WTC11 (cell line): ENCODE measurements around the gene ELAVL1. TPM values are rescaled to one million over a fixed set of nuclear protein-coding genes. Genes with fewer than 3 reads are reported as not detected.

Experiments used
- ATAC-seq: fragments of 200-7000 bp; cut with Tn5 transposase; 2 replicates; pipeline ENCODE4 v1.10.0; 2021; ENCODE audit warnings: mild to moderate bottlenecking, moderate library complexity
- CTCF ChIA-PET: fragments of 300-600 bp; sonication (Branson Sonifier 250); formaldehyde crosslinking; loops from one replicate; lab custom pipeline; 2021; ENCODE audit warnings: antibody characterized with exemption; lab: Charles Lee
- POLR2A ChIA-PET: fragments of 350-600 bp; sonication (Branson Sonifier 250); formaldehyde crosslinking; loops from one replicate; lab custom pipeline; 2021; ENCODE audit warnings: antibody characterized with exemption; lab: Charles Lee
- DNase-seq: peaks from one replicate; pipeline ENCODE4 v3.0.0; 2021; ENCODE audit warnings: low spot score
- H3K27ac Mint-ChIP-seq: 2 replicates; pipeline ENCODE4 v1.8.0; 2021; ENCODE audit warnings: mixed read lengths
- H3K27me3 Mint-ChIP-seq: 2 replicates; pipeline ENCODE4 v1.8.0; 2021; ENCODE audit warnings: low read depth, mild to moderate bottlenecking, moderate library complexity, mixed read lengths
- H3K36me3 Mint-ChIP-seq: 2 replicates; pipeline ENCODE4 v1.8.0; 2021; ENCODE audit warnings: mixed read lengths
- H3K4me1 Mint-ChIP-seq: 2 replicates; pipeline ENCODE4 v1.8.0; 2022; ENCODE audit warnings: mixed read lengths
- H3K4me3 Mint-ChIP-seq: 2 replicates; pipeline ENCODE4 v1.8.0; 2021; ENCODE audit warnings: mild to moderate bottlenecking, moderate library complexity, mixed read lengths
- H3K9me3 Mint-ChIP-seq: 2 replicates; pipeline ENCODE4 v1.8.0; 2021; ENCODE audit warnings: mixed read lengths
- ARID4B ChIP-seq: sonication (generic); formaldehyde crosslinking; IDR thresholded peaks from 2 replicates; pipeline ENCODE4 v1.8.0; 2023; ENCODE audit warnings: missing genetic modification reagents, mild to moderate bottlenecking, borderline replicate concordance
- CBFB ChIP-seq: sonication (generic); formaldehyde crosslinking; IDR thresholded peaks from 2 replicates; pipeline ENCODE4 v1.8.1; 2022; ENCODE audit warnings: mild to moderate bottlenecking, low read depth, missing genetic modification reagents
- CREM ChIP-seq: sonication (generic); formaldehyde crosslinking; IDR thresholded peaks from 2 replicates; pipeline ENCODE4 v1.8.1; 2022; ENCODE audit warnings: mild to moderate bottlenecking, missing genetic modification reagents, moderate library complexity
- E2F1 ChIP-seq: sonication (generic); formaldehyde crosslinking; IDR thresholded peaks from 2 replicates; pipeline ENCODE4 v1.8.0; 2022; ENCODE audit warnings: mild to moderate bottlenecking, missing genetic modification reagents
- EMX1 ChIP-seq: fragments of 250-450 bp; sonication (Bioruptor Pico); IDR thresholded peaks from 2 replicates; pipeline ENCODE4 v1.8.0; 2021; ENCODE audit warnings: mild to moderate bottlenecking
- ERG ChIP-seq: fragments of 250-450 bp; sonication (Bioruptor Pico); IDR thresholded peaks from 2 replicates; pipeline ENCODE4 v1.8.0; 2021; ENCODE audit warnings: mild to moderate bottlenecking
- ESRRA ChIP-seq: sonication (generic); formaldehyde crosslinking; IDR thresholded peaks from 2 replicates; pipeline ENCODE4 v1.8.1; 2022; ENCODE audit warnings: mild to moderate bottlenecking, missing genetic modification reagents, borderline replicate concordance
- ETV6 ChIP-seq: sonication (generic); formaldehyde crosslinking; IDR thresholded peaks from 2 replicates; pipeline ENCODE4 v1.8.1; 2022; ENCODE audit warnings: mild to moderate bottlenecking, missing genetic modification reagents
- FOXJ3 ChIP-seq: sonication (generic); formaldehyde crosslinking; IDR thresholded peaks from 2 replicates; pipeline ENCODE4 v1.9.0; 2021; ENCODE audit warnings: missing genetic modification reagents, mild to moderate bottlenecking, borderline replicate concordance
- FOXP4 ChIP-seq: sonication (generic); formaldehyde crosslinking; IDR thresholded peaks from 2 replicates; pipeline ENCODE4 v1.8.0; 2022; ENCODE audit warnings: mild to moderate bottlenecking, missing genetic modification reagents
- GRHL2 ChIP-seq: fragments of 250-450 bp; sonication (Bioruptor Pico); IDR thresholded peaks from 2 replicates; pipeline ENCODE4 v1.8.0; 2022; ENCODE audit warnings: mild to moderate bottlenecking, moderate library complexity; ENCODE audit not compliant: insufficient replicate concordance, severe bottlenecking
- JAZF1 ChIP-seq: fragments of 250-450 bp; sonication (Bioruptor Pico); IDR thresholded peaks from 2 replicates; pipeline ENCODE4 v1.9.0; 2021; ENCODE audit warnings: moderate library complexity, mild to moderate bottlenecking, inconsistent platforms
- JUN ChIP-seq: sonication (generic); formaldehyde crosslinking; IDR thresholded peaks from 2 replicates; pipeline ENCODE4 v1.8.0; 2023; ENCODE audit warnings: mild to moderate bottlenecking, missing genetic modification reagents
- MLX ChIP-seq: sonication (generic); formaldehyde crosslinking; IDR thresholded peaks from 2 replicates; pipeline ENCODE4 v1.8.1; 2023; ENCODE audit warnings: mild to moderate bottlenecking, missing genetic modification reagents, moderate library complexity
- OVOL2 ChIP-seq: fragments of 250-450 bp; sonication (Bioruptor Pico); IDR thresholded peaks from 2 replicates; pipeline ENCODE4 v1.9.0; 2021; ENCODE audit warnings: mild to moderate bottlenecking, borderline replicate concordance
- PRRX2 ChIP-seq: fragments of 250-450 bp; sonication (Bioruptor Pico); IDR thresholded peaks from 2 replicates; pipeline ENCODE4 v1.8.0; 2021; ENCODE audit warnings: mild to moderate bottlenecking
- SOX15 ChIP-seq: fragments of 250-450 bp; sonication (Bioruptor Pico); IDR thresholded peaks from 2 replicates; pipeline ENCODE4 v1.9.0; 2021; ENCODE audit warnings: mild to moderate bottlenecking
- TP53 ChIP-seq: sonication (generic); formaldehyde crosslinking; IDR thresholded peaks from 2 replicates; pipeline ENCODE4 v1.8.1; 2023; ENCODE audit warnings: mild to moderate bottlenecking, missing genetic modification reagents
- USF1 ChIP-seq: sonication (generic); formaldehyde crosslinking; IDR thresholded peaks from 2 replicates; pipeline ENCODE4 v1.8.0; 2022; ENCODE audit warnings: mild to moderate bottlenecking, missing genetic modification reagents
- ZNF232 ChIP-seq: sonication (generic); formaldehyde crosslinking; IDR thresholded peaks from 2 replicates; pipeline ENCODE4 v1.8.0; 2022; ENCODE audit warnings: mild to moderate bottlenecking, missing genetic modification reagents
- ZNF416 ChIP-seq: fragments of 250-450 bp; sonication (Bioruptor Pico); IDR thresholded peaks from 2 replicates; pipeline ENCODE4 v1.9.0; 2021; ENCODE audit warnings: mild to moderate bottlenecking, inconsistent platforms
- ZNF671 ChIP-seq: fragments of 250-450 bp; sonication (Bioruptor Pico); IDR thresholded peaks from 2 replicates; pipeline ENCODE4 v1.8.0; 2021; ENCODE audit warnings: mild to moderate bottlenecking
- total RNA-seq: library from RNA; stranded (reverse); gene quantifications from 3 replicates; pipeline ENCODE4 v1.2.3, GENCODE V29; 2021

The ELAVL1 gene
- total RNA-seq, 1 experiment from 2014 or later = 160 TPM

- peak; percentile 71; the same call in 1 of the 2 replicates for TF ChIP-seq ZNF671 (CRISPR knock-in tag)
- no peak for TF ChIP-seq E2F1 (CRISPR knock-in tag)
Observed at GRCh38 chr19:7926021-7926726, 79.3 kb downstream of the ELAVL1 start, which contains the start of gene CTXN1 (continued).

GRCh38 chr19:7925171-7925851 is 80.1 kb downstream of the ELAVL1 start:
- ChIA-PET POLR2A (no interaction called here), CTCF (no interaction called here)
- Mint-ChIP-seq H3K4me3 (peak overlapping the region; percentile 79), H3K27ac (no peak overlapping the region; the same call in 1 of the 2 replicates), H3K4me1 (peaks cover 4% of the 10 kb centered on the region; the same call in 1 of the 2 replicates), H3K27me3 (no peaks in the 10 kb centered on the region), H3K9me3 (no peaks in the 10 kb centered on the region), H3K36me3 (no peaks in the 10 kb centered on the region)
- DNase-seq = peak; percentile 97
- ATAC-seq = peak; percentile 36
- TF ChIP-seq ETV6 = peak; percentile 94
- TF ChIP-seq CBFB = peak; percentile 94
- no peak for TF ChIP-seq PRRX2 (CRISPR knock-in tag)
- TF ChIP-seq EMX1 (CRISPR knock-in tag) = no peak
- no peak for TF ChIP-seq OVOL2 (CRISPR knock-in tag)
- TF ChIP-seq ZNF671 (CRISPR knock-in tag) = no peak
- TF ChIP-seq CREM (CRISPR knock-in tag) = peak; percentile 55; the same call in 1 of the 2 replicates
- peak; percentile 93 for TF ChIP-seq ESRRA (CRISPR knock-in tag)
- TF ChIP-seq FOXJ3 (CRISPR knock-in tag) = no peak
- TF ChIP-seq ZNF416 (CRISPR knock-in tag) = peak; percentile 70; the same call in 1 of the 2 replicates
- TF ChIP-seq TP53 = peak; percentile 97
- peak; percentile 92 for TF ChIP-seq ZNF232 (CRISPR knock-in tag)
- peak; percentile 92; the same call in 1 of the 2 replicates for TF ChIP-seq JUN (CRISPR knock-in tag)
- TF ChIP-seq GRHL2 (CRISPR knock-in tag) = no peak
- no peak for TF ChIP-seq SOX15 (CRISPR knock-in tag)
- TF ChIP-seq MLX = no peak
- peak; percentile 90; the same call in 1 of the 2 replicates for TF ChIP-seq ARID4B
- no peak for TF ChIP-seq ERG (CRISPR knock-in tag)
- TF ChIP-seq E2F1 (CRISPR knock-in tag) = peak; percentile 66; the same call in 1 of the 2 replicates
- TF ChIP-seq FOXP4 = peak; percentile 99
- TF ChIP-seq JAZF1 (CRISPR knock-in tag) = no peak
- TF ChIP-seq USF1 (CRISPR knock-in tag) = peak; percentile 58
